HG03045 (cell line): Measurements from ENCODE around the gene LRRTM4.
"Not testable (repeated sequence)": the region's sequence is repeated elsewhere in the genome, so short reads cannot be mapped to it uniquely, and the experiment has no call there.

Experiments used
- ATAC-seq: cut with Tn5 transposase; IDR thresholded peaks from one replicate; pipeline ENCODE4 v1.9.1; 2021; ENCODE audit warnings: mild to moderate bottlenecking, moderate library complexity; ENCODE audit not compliant: unreplicated experiment

LRRTM4 gene

GRCh38 chr2:77099961-77100360 lies 422.2 kb downstream of the LRRTM4 start:
- ATAC-seq, result no peak

DNA sequence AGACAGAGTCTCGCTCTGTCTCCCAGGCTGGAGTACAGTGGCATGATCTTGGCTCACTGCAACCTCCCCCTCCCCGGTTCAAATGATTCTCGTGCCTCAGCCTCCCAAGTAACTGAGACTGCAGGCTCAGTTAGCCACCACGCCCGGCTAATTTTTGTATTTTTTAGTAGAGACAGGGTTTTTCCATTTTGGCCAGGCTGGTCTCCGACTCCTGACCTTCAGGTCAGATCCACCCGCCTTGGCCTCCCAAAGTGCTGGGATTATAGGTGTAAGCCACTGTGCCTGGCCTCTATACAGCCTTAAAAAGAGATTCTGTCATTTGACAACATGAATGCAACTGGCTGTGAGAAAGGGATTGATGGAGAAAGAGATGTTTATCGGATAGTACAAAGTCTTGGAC lies 426.7 kb downstream of the LRRTM4 start:
- not testable (repeated sequence) for ATAC-seq

GRCh38 chr2:77095096-77095495 lies 427.1 kb downstream of the LRRTM4 start:
- no peak for ATAC-seq

- ATAC-seq, result not testable (repeated sequence)
Observed at GRCh38 chr2:77088424-77088823, 433.8 kb downstream of the LRRTM4 start.

DNA sequence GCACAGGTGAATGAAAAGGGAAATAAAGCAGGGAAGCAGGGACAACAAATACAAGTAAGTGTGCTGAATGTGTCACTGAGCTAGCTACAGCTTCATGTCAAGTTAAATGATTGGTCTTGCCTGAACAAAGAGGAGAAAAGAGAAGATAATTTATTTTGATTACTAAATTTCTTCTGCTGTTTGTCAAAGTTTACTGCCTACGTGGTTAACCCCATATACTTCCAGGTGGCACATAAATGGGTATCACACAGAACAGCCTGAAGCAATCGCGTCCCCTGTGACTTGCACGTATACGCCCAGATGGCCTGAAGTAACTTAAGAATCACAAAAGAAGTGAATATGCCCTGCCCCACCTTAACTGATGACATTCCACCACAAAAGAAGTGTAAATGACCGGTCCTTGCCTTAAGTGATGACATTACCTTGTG lies 434.2 kb downstream of the LRRTM4 start:
- no peak for ATAC-seq

DNA sequence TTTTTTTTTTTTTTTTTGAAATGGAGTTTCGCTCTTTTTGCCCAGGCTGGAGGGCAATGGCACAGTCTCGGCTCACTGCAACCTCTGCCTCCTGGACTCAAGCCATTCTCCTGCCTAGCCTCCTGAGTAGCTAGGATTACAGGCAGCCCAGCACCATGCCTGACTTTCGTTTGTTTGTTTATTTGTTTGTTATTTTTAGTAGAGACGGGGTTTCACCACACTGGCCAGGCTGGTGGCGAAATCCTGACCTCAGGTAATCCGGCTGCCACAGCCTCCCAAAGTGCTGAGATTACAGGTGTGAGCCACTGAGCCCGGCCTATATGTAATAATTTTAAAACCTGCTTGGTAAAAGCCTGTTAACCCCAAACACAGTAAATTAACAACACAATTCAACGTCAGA lies 435.7 kb downstream of the LRRTM4 start:
- no peak for ATAC-seq

DNA sequence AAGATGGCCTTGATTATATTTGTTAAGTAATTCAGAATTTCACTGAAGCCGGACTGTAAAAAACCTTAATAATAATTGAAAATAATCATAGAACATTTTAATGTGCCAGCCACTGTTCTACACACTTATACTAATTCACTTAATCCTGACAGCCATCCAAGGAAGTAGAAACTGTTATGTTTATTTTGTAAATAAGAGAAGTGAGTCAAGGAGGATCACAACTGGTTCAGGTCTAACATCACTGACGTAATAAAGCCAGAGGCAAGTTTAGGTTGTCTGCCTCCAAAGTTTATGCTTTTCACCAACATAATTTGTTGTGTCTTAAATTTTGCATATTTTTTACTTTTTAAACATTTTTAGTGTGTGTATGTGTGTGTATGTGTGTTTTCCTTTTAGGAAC lies 436.1 kb downstream of the LRRTM4 start:
- no peak for ATAC-seq

DNA sequence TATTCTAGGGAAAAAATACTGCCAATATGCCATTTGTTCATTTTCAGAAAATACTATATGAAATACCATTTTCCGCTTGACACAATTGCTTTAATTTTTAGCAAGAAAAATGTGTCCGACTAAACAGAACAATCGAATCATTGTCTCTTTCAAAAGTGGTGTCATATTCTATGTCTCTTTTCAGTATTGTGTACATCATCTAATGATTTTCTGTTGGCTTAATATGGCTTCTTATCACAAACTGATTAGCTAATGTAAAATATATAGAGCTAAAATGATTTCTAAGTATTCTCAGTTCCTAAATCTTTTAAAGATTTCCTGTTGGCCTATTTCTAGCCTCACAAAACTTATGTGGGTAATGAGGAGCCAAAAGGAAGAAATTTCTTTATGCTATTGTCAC lies 436.6 kb downstream of the LRRTM4 start:
- ATAC-seq, result no peak

GRCh38 chr2:77081597-77081996 lies 440.6 kb downstream of the LRRTM4 start:
- ATAC-seq, result no peak

- no peak for ATAC-seq
Observed at GRCh38 chr2:77064324-77064723, 457.9 kb downstream of the LRRTM4 start.

- ATAC-seq, result no peak
Observed at GRCh38 chr2:77054938-77055337, 467.2 kb downstream of the LRRTM4 start.

DNA sequence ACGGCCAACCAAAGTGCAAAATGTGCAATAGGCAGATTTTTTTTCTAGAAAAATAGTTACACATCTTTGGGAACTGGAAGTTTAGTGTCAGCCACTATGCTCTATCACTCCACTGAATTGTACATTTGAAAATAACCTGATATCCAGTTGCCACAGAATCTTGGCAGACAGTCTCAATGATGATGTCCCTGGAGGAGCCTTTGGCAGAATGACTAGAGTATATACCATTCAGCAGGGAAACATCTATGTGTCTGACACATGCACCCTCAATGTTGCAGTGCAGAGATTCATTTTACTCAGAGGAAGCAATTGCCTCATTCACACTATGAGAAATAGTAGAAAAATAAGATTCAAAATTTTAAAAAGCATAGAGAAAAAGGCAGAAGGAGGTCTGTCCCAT lies 475.8 kb downstream of the LRRTM4 start:
- ATAC-seq, result no peak

GRCh38 chr2:77045456-77045855 lies 476.7 kb downstream of the LRRTM4 start:
- ATAC-seq, result not testable (repeated sequence)

- no peak for ATAC-seq
Observed at GRCh38 chr2:77034445-77034844, 487.7 kb downstream of the LRRTM4 start.

GRCh38 chr2:77029237-77029636 lies 492.9 kb downstream of the LRRTM4 start:
- ATAC-seq, result not testable (repeated sequence)

- no peak for ATAC-seq
Observed at GRCh38 chr2:77028032-77028600, 494.1 kb downstream of the LRRTM4 start.

- ATAC-seq, result no peak
Observed at GRCh38 chr2:77025714-77026113, 496.5 kb downstream of the LRRTM4 start.

DNA sequence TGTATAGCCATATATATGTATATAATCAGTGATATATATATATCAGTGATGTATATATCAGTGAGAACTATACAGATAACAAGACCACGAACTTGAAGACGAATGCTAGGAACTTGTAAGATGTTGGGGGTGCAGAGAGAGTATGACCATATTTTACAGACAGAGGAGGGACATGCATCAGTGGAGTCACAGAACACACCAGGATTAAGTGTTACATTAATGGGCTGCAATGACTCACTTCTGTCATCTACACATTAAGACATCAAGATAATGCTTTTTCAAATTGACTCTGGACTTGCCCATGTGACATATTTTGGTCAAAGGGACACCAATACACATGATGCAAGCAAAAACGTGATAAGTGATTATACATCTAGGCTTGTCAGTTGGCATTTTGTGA lies 501.0 kb downstream of the LRRTM4 start:
- ATAC-seq, result no peak

GRCh38 chr2:77018219-77018618 lies 504.0 kb downstream of the LRRTM4 start:
- ATAC-seq, result no peak

DNA sequence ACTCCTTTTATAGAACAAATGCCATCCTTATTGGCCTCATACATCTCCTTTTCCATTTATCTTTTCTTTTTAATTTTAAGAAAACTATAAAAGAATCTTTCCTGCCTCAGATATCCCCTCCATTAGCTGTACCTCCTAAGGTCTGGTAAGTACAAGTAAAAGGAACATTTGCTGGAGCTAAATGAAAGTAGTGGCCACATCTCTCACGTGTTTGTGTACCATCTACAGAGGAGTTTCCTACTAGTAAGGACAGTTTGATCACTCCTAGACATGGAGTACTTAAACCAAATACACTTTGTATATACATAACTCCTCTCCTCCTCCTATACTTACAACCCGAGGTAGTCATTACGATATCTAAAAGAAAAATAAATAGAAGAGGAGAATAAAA lies 504.8 kb downstream of the LRRTM4 start:
- no peak for ATAC-seq

DNA sequence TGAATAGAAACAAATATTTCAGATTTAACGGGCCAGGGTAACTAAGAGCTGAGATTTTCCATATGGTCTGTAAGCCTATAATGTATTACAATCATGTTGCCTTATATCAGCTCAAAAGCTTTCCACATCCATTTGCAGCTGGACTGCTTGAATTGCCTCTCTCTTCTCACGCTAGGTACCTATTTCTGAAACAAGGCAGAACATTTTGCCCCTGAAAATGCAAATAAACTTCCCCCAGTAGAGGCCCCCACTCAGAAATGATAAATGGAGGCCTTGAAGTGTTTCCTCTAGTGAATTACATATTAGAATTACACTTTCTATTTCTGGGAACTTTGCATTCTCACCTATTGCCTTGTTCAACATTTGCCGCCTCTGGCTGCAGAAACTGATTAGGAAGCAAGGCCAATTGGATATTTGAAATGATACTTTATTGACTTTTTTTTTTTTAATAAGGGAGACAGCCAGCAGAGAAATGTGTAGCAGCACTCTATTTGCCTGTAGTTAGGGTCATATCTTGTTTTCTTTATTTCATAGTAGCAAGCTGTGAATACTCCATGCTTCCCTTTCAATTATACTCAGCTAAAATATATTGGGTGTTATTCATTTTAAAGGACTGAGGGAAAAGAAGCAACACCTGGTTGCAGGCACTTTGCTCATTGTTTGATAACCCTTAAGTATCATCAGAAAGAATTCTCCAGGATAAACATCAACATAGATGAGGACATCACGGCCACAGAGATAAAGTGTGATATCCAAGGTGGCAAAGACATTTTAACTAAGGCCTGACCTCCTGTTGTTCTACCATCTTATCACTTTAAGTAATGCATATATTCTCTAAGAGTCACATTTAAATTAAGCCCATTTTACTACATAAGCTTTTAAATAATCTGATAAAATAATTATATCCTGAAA lies 505.5 kb downstream of the LRRTM4 start:
- no peak for ATAC-seq

DNA sequence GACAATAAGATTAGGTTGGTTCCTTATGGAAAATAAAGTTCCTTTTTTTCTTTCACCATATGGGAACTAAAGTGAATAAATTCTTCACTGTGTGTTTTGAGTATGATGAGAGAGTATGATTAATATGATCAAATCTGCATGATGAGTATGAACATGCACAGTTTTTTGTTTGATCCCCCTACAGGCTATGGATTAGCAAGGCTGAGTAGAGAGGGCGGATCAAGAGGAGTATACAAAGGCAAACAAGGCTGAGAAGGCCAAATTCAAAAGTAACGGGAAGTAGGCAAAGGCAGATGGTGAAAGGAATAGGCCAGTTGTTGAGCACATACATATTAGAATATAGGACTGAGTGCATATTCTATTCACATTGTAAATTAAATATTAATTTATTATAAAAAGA lies 508.2 kb downstream of the LRRTM4 start:
- ATAC-seq, result no peak
